ENCODE data around the gene ITPR1. TPM values are rescaled to one million over a fixed set of nuclear protein-coding genes. Genes with fewer than 3 reads are reported as not detected.

ITPR1 gene
- total and polyA plus RNA-seq, 2 experiments from 2014 or later, result 1.4 to 2.5 TPM

DNA sequence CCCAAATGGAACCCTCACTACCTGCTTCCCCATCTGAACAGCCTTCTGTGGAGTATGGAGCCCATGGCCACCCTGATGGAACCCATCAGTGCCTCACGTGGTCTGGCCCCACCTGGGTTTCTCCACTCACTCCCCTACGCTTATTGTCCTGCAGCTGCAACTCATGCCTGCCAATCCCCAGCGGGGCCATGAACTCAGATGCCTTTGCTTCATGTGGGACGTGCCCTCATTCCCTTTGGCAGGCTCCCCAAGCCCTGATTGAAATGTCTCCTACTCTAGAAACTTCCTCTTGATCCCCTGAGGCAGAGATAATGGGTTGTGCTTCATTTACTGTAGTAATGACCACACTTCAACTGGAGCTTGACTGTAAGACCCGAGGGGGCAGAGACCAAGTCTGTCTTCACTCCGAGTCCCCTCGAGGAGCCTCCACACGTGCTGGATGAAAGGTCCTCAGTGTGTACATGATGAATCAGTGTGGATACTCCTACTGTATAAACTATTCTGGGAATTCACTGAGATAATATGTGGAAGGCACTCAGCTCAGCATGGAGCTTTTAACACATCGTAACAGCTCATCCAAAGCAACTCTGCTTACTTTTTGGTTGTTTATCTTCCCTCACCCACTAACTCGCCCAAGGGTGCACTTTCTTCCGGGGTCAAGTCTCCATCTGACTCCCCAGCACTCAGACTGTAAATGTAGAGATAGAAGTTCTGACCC, 253.3 kb downstream of the ITPR1 start:
- peaks cover 53% of the 10 kb centered on the region for H3K4me1 ChIP-seq (ENCODE audit: insufficient read depth)
- no peak overlapping the region for H3K4me3 ChIP-seq
- H3K9me2 ChIP-seq (ENCODE audit: insufficient read depth), result no peaks in the 10 kb centered on the region
- H4K20me1 ChIP-seq (ENCODE audit: insufficient read depth), result no peaks in the 10 kb centered on the region
- DNase-seq, result peak; percentile 72
- no peak overlapping the region for H2AFZ ChIP-seq
- H3K9me3 ChIP-seq (ENCODE audit: low read depth), result no peaks in the 10 kb centered on the region
- 51 to 57% methylated on average over 11 of the region's 11 CpGs for WGBS, 2 experiments (ENCODE audit: low coverage in 1 of 2, low lambda C conversion rate in 2 of 2, missing lambda C conversion rate in 2 of 2)
- no peaks in the 10 kb centered on the region for H3K27me3 ChIP-seq (replicated peaks; ENCODE audit: insufficient read depth)
- H3F3A ChIP-seq (ENCODE audit: insufficient read depth), result peaks cover 40% of the 10 kb centered on the region
- H3K4me2 ChIP-seq (ENCODE audit: unreplicated experiment), result no peak overlapping the region
- in situ Hi-C loops (cut with MboI), result no loop called here
- no peaks in the 10 kb centered on the region for H3K79me2 ChIP-seq (ENCODE audit: insufficient read depth)
- no peak overlapping the region for H3K9ac ChIP-seq
- TF ChIP-seq EZH2phosphoT487 (IDR thresholded peaks at IDR 0.05; ENCODE audit: insufficient read depth, low read depth), result no peak
- no peak for TF ChIP-seq EZH2 (IDR thresholded peaks at IDR 0.05; ENCODE audit: insufficient read depth, poor library complexity, severe bottlenecking)
- H3K36me3 ChIP-seq (ENCODE audit: low read depth), result no peaks in the 10 kb centered on the region
- H3K27ac ChIP-seq, result peak overlapping the region; percentile 38

- Histone ChIP-seq H3K9me3 (ENCODE audit: low read depth) (no peaks in the 10 kb centered on the region), H3K9ac (no peak overlapping the region), H3K4me1 (ENCODE audit: insufficient read depth) (peaks cover 50% of the 10 kb centered on the region), H2AFZ (no peak overlapping the region), H3K9me2 (ENCODE audit: insufficient read depth) (no peaks in the 10 kb centered on the region), H3K79me2 (ENCODE audit: insufficient read depth) (no peaks in the 10 kb centered on the region), H3F3A (ENCODE audit: insufficient read depth) (peaks cover 39% of the 10 kb centered on the region), H3K4me3 (no peak overlapping the region), H3K36me3 (ENCODE audit: low read depth) (no peaks in the 10 kb centered on the region), H4K20me1 (ENCODE audit: insufficient read depth) (no peaks in the 10 kb centered on the region), H3K4me2 (ENCODE audit: unreplicated experiment) (no peak overlapping the region), H3K27me3 (replicated peaks; ENCODE audit: insufficient read depth) (no peaks in the 10 kb centered on the region), H3K27ac (no peak overlapping the region)
- TF ChIP-seq EZH2phosphoT487 (IDR thresholded peaks at IDR 0.05; ENCODE audit: insufficient read depth, low read depth) (no peak), EZH2 (IDR thresholded peaks at IDR 0.05; ENCODE audit: insufficient read depth, poor library complexity, severe bottlenecking) (no peak)
- 92 to 95% methylated on average over 1 of the region's 1 CpG for WGBS, 2 experiments (ENCODE audit: low coverage in 1 of 2, low lambda C conversion rate in 2 of 2, missing lambda C conversion rate in 2 of 2)
- in situ Hi-C loops (cut with MboI), result no loop called here
- no peak for DNase-seq
These were observed 255.0 kb downstream of the ITPR1 start for GRCh38 chr3:4748127-4748526.

DNA sequence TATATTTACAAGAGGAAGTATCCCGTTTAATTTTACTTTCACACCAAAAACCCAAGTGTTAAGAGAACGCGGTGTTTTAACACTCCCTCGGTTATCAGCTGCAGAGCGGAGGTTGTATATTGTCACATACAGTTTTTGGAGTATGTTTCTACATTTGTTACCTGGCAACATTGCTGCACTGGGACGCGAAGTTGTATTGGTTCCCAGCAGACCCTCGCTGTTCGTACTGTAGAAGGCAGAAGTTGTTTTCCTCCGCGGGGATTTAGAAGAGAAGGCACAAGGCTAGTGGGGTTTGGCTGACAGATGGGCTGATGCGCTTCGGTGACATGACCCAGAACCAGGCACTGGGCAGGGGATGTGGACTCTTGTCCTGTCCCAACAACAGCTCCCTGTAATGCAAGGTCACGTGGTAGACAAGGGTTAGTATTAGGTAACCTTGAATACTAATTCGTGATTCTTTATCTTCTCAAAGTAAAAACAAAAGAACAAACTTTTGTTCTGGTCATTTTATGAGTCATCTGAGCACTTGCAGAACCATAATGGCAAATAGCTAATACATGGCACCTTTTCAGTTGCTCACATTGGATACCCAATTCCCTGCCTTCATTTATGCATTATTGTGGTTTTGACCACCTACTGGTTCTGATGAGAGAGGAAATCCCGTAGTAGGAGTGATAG, 255.7 kb downstream of the ITPR1 start:
- Histone ChIP-seq H3K27me3 (replicated peaks; ENCODE audit: insufficient read depth) (no peaks in the 10 kb centered on the region), H3K4me3 (no peak overlapping the region), H4K20me1 (ENCODE audit: insufficient read depth) (no peaks in the 10 kb centered on the region), H3K36me3 (ENCODE audit: low read depth) (no peaks in the 10 kb centered on the region), H3K9me2 (ENCODE audit: insufficient read depth) (no peaks in the 10 kb centered on the region), H3K79me2 (ENCODE audit: insufficient read depth) (no peaks in the 10 kb centered on the region), H3K9me3 (ENCODE audit: low read depth) (no peaks in the 10 kb centered on the region), H3K27ac (no peak overlapping the region), H3K9ac (no peak overlapping the region), H3F3A (ENCODE audit: insufficient read depth) (peaks cover 39% of the 10 kb centered on the region), H3K4me1 (ENCODE audit: insufficient read depth) (peaks cover 50% of the 10 kb centered on the region), H2AFZ (no peak overlapping the region), H3K4me2 (ENCODE audit: unreplicated experiment) (no peak overlapping the region)
- no peak for TF ChIP-seq EZH2phosphoT487 (IDR thresholded peaks at IDR 0.05; ENCODE audit: insufficient read depth, low read depth)
- TF ChIP-seq EZH2 (IDR thresholded peaks at IDR 0.05; ENCODE audit: insufficient read depth, poor library complexity, severe bottlenecking), result no peak
- in situ Hi-C loops (cut with MboI), result no loop called here
- WGBS, 2 experiments (ENCODE audit: low coverage in 1 of 2, low lambda C conversion rate in 2 of 2, missing lambda C conversion rate in 2 of 2), result 95 to 96% methylated on average over 16 of the region's 16 CpGs
- DNase-seq, result no peak

GRCh38 chr3:4749567-4750002, 256.4 kb downstream of the ITPR1 start:
- H3K27ac ChIP-seq, result no peak overlapping the region
- peaks cover 44% of the 10 kb centered on the region for H3K4me1 ChIP-seq (ENCODE audit: insufficient read depth)
- WGBS, 2 experiments (ENCODE audit: low coverage in 1 of 2, low lambda C conversion rate in 2 of 2, missing lambda C conversion rate in 2 of 2), result 82 to 84% methylated on average over 5 of the region's 5 CpGs
- H2AFZ ChIP-seq, result no peak overlapping the region
- in situ Hi-C loops (cut with MboI), result no loop called here
- no peak overlapping the region for H3K4me3 ChIP-seq
- no peaks in the 10 kb centered on the region for H3K79me2 ChIP-seq (ENCODE audit: insufficient read depth)
- peaks cover 33% of the 10 kb centered on the region for H3F3A ChIP-seq (ENCODE audit: insufficient read depth)
- no peak overlapping the region for H3K4me2 ChIP-seq (ENCODE audit: unreplicated experiment)
- no peak for TF ChIP-seq EZH2 (IDR thresholded peaks at IDR 0.05; ENCODE audit: insufficient read depth, poor library complexity, severe bottlenecking)
- no peak for TF ChIP-seq EZH2phosphoT487 (IDR thresholded peaks at IDR 0.05; ENCODE audit: insufficient read depth, low read depth)
- no peaks in the 10 kb centered on the region for H3K9me3 ChIP-seq (ENCODE audit: low read depth)
- H3K27me3 ChIP-seq (replicated peaks; ENCODE audit: insufficient read depth), result no peaks in the 10 kb centered on the region
- DNase-seq, result no peak
- H3K36me3 ChIP-seq (ENCODE audit: low read depth), result no peaks in the 10 kb centered on the region
- no peaks in the 10 kb centered on the region for H4K20me1 ChIP-seq (ENCODE audit: insufficient read depth)
- H3K9me2 ChIP-seq (ENCODE audit: insufficient read depth), result no peaks in the 10 kb centered on the region
- H3K9ac ChIP-seq, result no peak overlapping the region
